ENCODE data around the gene PCDHAC2. TPM values are rescaled to one million over a fixed set of nuclear protein-coding genes. Genes with fewer than 3 reads are reported as not detected.

PCDHAC2 gene
- total and polyA plus RNA-seq, 3 donors from 2014 or later = 9.4 to 19.6 (median 15.5) TPM

DNA sequence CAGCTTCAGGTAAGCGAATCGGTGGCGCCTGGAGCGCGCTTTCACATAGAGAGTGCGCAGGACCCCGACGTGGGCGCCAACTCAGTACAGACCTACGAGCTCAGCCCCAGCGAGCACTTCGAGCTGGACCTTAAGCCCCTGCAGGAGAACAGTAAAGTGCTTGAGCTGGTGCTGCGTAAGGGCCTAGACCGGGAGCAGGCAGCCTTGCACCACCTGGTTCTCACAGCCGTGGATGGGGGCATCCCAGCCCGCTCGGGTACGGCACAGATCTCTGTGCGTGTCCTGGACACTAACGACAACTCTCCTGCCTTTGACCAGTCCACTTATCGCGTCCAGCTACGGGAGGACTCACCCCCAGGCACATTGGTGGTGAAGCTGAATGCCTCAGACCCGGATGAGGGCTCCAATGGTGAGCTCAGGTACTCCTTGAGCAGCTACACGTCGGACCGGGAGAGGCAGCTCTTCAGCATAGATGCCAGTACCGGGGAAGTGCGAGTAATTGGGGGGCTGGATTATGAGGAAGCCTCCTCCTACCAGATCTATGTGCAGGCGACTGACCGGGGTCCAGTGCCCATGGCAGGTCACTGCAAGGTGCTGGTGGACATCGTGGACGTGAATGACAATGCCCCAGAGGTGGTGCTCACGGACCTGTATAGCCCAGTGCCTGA, 1.1 kb downstream of the PCDHAC2 start:
- Histone ChIP-seq H3K9me3 (no peaks in the 10 kb centered on the region), H3K27me3 (no peaks in the 10 kb centered on the region), H3K27ac (peak overlapping the region; percentile 45 to 66), H3K36me3 (ENCODE audit: low read depth, missing control alignments) (no peaks in the 10 kb centered on the region), H3K4me3 (peak overlapping the region; percentile 53 to 61), H3K4me1 (no peaks in the 10 kb centered on the region)
- no peak for TF ChIP-seq POLR2A (IDR thresholded peaks at IDR 0.05)
- TF ChIP-seq, protein P1, sequence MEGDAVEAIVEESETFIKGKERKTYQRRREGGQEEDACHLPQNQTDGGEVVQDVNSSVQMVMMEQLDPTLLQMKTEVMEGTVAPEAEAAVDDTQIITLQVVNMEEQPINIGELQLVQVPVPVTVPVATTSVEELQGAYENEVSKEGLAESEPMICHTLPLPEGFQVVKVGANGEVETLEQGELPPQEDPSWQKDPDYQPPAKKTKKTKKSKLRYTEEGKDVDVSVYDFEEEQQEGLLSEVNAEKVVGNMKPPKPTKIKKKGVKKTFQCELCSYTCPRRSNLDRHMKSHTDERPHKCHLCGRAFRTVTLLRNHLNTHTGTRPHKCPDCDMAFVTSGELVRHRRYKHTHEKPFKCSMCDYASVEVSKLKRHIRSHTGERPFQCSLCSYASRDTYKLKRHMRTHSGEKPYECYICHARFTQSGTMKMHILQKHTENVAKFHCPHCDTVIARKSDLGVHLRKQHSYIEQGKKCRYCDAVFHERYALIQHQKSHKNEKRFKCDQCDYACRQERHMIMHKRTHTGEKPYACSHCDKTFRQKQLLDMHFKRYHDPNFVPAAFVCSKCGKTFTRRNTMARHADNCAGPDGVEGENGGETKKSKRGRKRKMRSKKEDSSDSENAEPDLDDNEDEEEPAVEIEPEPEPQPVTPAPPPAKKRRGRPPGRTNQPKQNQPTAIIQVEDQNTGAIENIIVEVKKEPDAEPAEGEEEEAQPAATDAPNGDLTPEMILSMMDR (IDR thresholded peaks at IDR 0.05) = no peak
- 33% methylated on average over 34 of the region's 34 CpGs; no CpG with 5 or more reads in 1 of the 2 donors for WGBS, 2 donors
- no peak for DNase-seq
- intact Hi-C loops (cut with DNase I; ENCODE audit: low total_unique reads) = no loop called here

DNA sequence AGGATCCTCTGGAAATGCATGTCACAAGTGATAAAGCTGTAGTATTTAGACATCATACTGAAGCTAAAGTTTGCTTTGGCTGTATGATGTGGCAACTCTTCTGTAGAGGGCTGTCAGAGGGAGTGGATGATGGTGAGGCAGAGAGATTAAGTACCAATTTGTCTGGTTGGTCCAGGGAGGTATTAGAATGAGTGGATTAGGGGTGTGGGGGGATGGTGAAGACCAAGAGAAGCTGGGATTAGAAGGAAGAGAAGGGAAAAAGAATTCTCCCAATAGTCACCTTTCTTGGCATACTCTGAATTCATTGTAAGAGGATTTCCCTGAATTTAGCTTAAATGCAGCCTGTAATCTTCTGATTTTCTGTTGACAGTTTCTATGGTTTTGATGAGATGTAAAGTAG, 3.6 kb downstream of the PCDHAC2 start:
- H3K27ac ChIP-seq = no peak overlapping the region
- no peaks in the 10 kb centered on the region for H3K36me3 ChIP-seq (ENCODE audit: low read depth, missing control alignments)
- H3K27me3 ChIP-seq = no peaks in the 10 kb centered on the region
- DNase-seq = no peak
- H3K4me1 ChIP-seq = no peaks in the 10 kb centered on the region
- H3K9me3 ChIP-seq = no peaks in the 10 kb centered on the region
- TF ChIP-seq POLR2A (IDR thresholded peaks at IDR 0.05) = no peak
- TF ChIP-seq, protein P1 (IDR thresholded peaks at IDR 0.05) = no peak
- H3K4me3 ChIP-seq = no peak overlapping the region
- intact Hi-C loops (cut with DNase I; ENCODE audit: low total_unique reads) = no loop called here

DNA sequence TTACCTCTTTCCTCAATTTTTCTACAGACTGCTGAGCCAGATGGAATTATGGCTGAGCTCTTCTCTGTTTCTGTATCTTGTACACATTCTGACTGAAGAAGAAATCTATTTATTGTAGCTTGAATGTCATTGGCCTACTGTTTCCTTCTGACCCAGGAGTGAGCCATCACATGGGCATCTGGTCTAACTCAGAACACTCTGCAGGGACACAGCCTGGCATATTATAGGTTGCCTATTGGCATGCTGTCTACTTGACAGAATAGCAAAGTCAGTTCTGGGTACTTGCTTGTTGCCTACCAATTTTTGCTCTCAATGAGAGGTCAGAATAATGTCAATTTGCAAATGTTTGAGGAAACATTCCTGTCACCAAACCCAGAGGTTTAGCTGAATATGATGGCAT, 7.3 kb downstream of the PCDHAC2 start:
- no peak for DNase-seq
- no peak overlapping the region for H3K4me3 ChIP-seq
- no peaks in the 10 kb centered on the region for H3K9me3 ChIP-seq
- TF ChIP-seq, protein P1 (IDR thresholded peaks at IDR 0.05) = no peak
- no peak for TF ChIP-seq POLR2A (IDR thresholded peaks at IDR 0.05)
- intact Hi-C loops (cut with DNase I; ENCODE audit: low total_unique reads) = no loop called here
- H3K4me1 ChIP-seq = peaks cover 9% of the 10 kb centered on the region
- no peaks in the 10 kb centered on the region for H3K36me3 ChIP-seq (ENCODE audit: low read depth, missing control alignments)
- H3K27ac ChIP-seq = no peak overlapping the region
- no peaks in the 10 kb centered on the region for H3K27me3 ChIP-seq

DNA sequence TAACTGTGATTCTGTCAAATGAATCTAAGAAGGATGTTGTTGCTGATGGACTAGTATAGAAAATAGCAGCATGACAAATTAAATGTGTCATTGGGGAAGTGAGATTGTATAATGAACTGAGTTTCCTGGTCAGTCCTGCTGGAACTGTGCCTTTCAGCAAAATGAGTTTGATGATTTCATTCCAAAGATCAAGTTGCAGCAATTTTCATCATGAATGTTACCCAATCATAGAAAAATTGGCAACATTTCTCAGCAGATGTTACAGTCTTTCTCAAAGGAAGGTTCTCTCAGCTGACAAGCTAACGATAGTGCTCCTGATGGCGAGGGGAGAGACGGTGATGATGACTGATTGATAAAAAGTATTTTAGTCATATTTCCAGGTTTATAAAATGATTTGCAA, 10.7 kb downstream of the PCDHAC2 start:
- Histone ChIP-seq H3K36me3 (ENCODE audit: low read depth, missing control alignments) (no peaks in the 10 kb centered on the region), H3K27ac (no peak overlapping the region), H3K27me3 (no peaks in the 10 kb centered on the region), H3K4me1 (peaks cover 14% of the 10 kb centered on the region), H3K9me3 (no peaks in the 10 kb centered on the region), H3K4me3 (no peak overlapping the region)
- DNase-seq = no peak
- intact Hi-C loops (cut with DNase I; ENCODE audit: low total_unique reads) = no loop called here
- WGBS, 2 donors = 26% methylated on average over 3 of the region's 3 CpGs
- TF ChIP-seq, protein P1 (IDR thresholded peaks at IDR 0.05) = no peak
- TF ChIP-seq POLR2A (IDR thresholded peaks at IDR 0.05) = no peak

DNA sequence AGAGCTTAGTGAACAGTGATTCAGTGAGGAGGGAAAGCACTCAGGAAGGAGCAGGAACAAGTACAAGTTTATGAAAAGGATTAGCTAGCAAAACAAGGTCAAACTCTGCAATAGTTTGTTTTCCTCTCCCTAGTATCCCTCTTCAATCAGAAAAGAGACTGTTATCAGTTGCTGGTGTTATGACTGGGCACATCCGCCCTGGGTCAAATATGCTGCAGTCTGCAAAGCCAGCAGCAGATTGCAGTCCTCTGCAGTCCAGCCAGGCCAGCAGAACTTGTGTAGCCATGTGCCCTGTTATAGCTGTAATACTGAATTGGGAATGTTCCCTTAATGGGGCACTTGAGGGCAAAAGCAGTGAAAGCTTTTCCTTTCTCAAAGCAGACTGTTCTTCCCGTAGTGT, 12.0 kb downstream of the PCDHAC2 start:
- 46 to 58% methylated on average over 2 of the region's 2 CpGs for WGBS, 2 donors
- intact Hi-C loops (cut with DNase I; ENCODE audit: low total_unique reads) = no loop called here
- no peak overlapping the region for H3K27ac ChIP-seq
- no peaks in the 10 kb centered on the region for H3K27me3 ChIP-seq
- no peaks in the 10 kb centered on the region for H3K36me3 ChIP-seq (ENCODE audit: low read depth, missing control alignments)
- peak; percentile 65 for DNase-seq
- H3K9me3 ChIP-seq = no peaks in the 10 kb centered on the region
- peaks cover 14% of the 10 kb centered on the region for H3K4me1 ChIP-seq
- TF ChIP-seq, protein P1 (IDR thresholded peaks at IDR 0.05) = no peak
- TF ChIP-seq POLR2A (IDR thresholded peaks at IDR 0.05) = no peak
- no peak overlapping the region for H3K4me3 ChIP-seq
